SK-N-SH (cell line): ENCODE results near the gene CELF5.

ENCODE experiments used
- CTCF ChIP-seq: fragments of 200-600 bp; sonication (generic); IDR thresholded peaks from 2 replicates; pipeline ENCODE4 v1.6.1; 2017; ENCODE audit warnings: antibody characterized with exemption, mild to moderate bottlenecking, moderate library complexity
- EZH2phosphoT487 ChIP-seq: fragments of 200-600 bp; sonication (generic); IDR thresholded peaks from 2 replicates; pipeline ENCODE4 v1.6.1; 2017; ENCODE audit warnings: low read depth, mixed run types, mild to moderate bottlenecking, antibody characterized with exemption, moderate library complexity, borderline replicate concordance
- GATA2 ChIP-seq: sonication (generic); formaldehyde crosslinking; IDR thresholded peaks from 2 replicates; pipeline ENCODE4 v1.5.0; 2020; ENCODE audit warnings: mild to moderate bottlenecking, missing genetic modification reagents
- MEF2A ChIP-seq: IDR thresholded peaks from 2 replicates; pipeline ENCODE4 v1.4.0; 2012; ENCODE audit warnings: low read depth, borderline replicate concordance
- MXI1 ChIP-seq: IDR thresholded peaks from 2 replicates; pipeline ENCODE4 v1.6.1; 2012; ENCODE audit warnings: mild to moderate bottlenecking, low read depth, low read length, improper control_type of control experiment
- POLR2AphosphoS5 ChIP-seq: IDR thresholded peaks from 2 replicates; pipeline ENCODE4 v1.6.1; 2012; ENCODE audit warnings: low read depth, low read length
- REST ChIP-seq: IDR thresholded peaks from 2 replicates; pipeline ENCODE4 v1.6.1; 2012; ENCODE audit warnings: mild to moderate bottlenecking, low read depth, low read length, moderate library complexity
- SMC3 ChIP-seq: IDR thresholded peaks from 2 replicates; pipeline ENCODE4 v1.6.1; 2012; ENCODE audit warnings: low read depth, low read length, improper control_type of control experiment
- TAF1 ChIP-seq: IDR thresholded peaks from 2 replicates; pipeline ENCODE4 v1.6.1; 2012; ENCODE audit warnings: low read depth, mild to moderate bottlenecking, low read length, moderate library complexity, borderline replicate concordance

GRCh38 chr19:3335431-3336350 lies 111.2 kb downstream of the CELF5 start:
- TF ChIP-seq MEF2A: no peak
- no peak for TF ChIP-seq EZH2phosphoT487
- TF ChIP-seq CTCF: no peak
- TF ChIP-seq SMC3: no peak
- TF ChIP-seq GATA2 (CRISPR knock-in tag): no peak
- no peak for TF ChIP-seq MXI1
- TF ChIP-seq TAF1: no peak
- TF ChIP-seq REST: no peak
- TF ChIP-seq POLR2AphosphoS5: no peak
